ENCODE measurements around the gene MLNR. TPM values are rescaled to one million over a fixed set of nuclear protein-coding genes. Genes with fewer than 3 reads are reported as not detected.
A peak's percentile ranks its signal among the peaks of the same experiment; 100 is the strongest.

Gene MLNR
- total RNA-seq, 1 donor from 2014 or later: not detected

DNA sequence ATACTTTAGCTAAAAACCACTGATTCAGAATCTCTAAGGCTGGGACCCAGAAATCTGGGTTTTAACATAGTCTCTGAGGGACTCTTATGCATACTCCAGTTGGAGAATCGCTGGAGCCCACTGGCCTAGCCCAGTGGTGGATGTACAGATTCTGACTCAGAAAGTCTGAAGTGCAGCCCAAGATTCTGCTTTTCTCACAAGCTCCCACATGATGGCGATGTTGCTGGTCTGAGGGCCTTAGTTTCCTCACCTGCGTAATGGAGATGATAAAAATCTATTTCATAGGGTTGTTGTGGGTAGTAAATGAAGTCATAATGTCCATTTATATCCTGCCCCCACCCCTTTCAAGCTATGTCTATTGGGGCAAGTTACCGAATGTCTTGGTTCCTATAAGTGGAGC is 19.9 kb downstream of the MLNR start:
- intact Hi-C loops (cut with micrococcal nuclease): loop anchor here (1.0 kb wide), 2 partner anchors 41 to 367 kb away; no protein-coding TSS in a partner anchor
- Mint-ChIP-seq H3K4me3 (no peak overlapping the region), H3K36me3 (ENCODE audit: low read depth) (no peaks in the 10 kb centered on the region), H3K9me3 (no peaks in the 10 kb centered on the region), H3K27ac (no peak overlapping the region), H3K4me1 (ENCODE audit: low read depth) (no peaks in the 10 kb centered on the region), H3K27me3 (ENCODE audit: insufficient read depth) (peaks cover 12% of the 10 kb centered on the region)
- DNase-seq (ENCODE audit: low spot score): no peak

DNA sequence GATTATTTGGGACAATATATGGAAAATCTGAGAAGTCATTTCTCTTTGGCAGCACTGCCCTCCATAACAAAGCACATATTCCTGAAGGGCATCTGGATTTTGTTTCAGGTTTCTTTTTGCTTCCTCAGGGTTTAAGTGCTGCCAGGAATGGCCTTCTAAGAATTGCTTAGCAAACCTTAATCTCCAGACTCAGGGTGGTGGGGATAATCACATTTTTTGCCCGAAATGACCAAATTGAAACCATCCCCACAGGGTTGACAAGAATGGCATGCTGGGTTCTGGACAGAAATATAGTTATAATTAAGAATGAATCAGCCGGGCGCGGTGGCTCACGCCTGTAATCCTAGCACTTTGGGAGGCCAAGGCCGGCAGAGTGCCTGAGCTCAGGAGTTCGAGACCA is 21.2 kb downstream of the MLNR start:
- H3K9me3 Mint-ChIP-seq: no peaks in the 10 kb centered on the region
- intact Hi-C loops (cut with micrococcal nuclease): no loop called here
- no peak overlapping the region for H3K27ac Mint-ChIP-seq
- no peaks in the 10 kb centered on the region for H3K36me3 Mint-ChIP-seq (ENCODE audit: low read depth)
- no peak overlapping the region for H3K4me3 Mint-ChIP-seq
- peaks cover 14% of the 10 kb centered on the region for H3K27me3 Mint-ChIP-seq (ENCODE audit: insufficient read depth)
- no peak for DNase-seq (ENCODE audit: low spot score)
- no peaks in the 10 kb centered on the region for H3K4me1 Mint-ChIP-seq (ENCODE audit: low read depth)

DNA sequence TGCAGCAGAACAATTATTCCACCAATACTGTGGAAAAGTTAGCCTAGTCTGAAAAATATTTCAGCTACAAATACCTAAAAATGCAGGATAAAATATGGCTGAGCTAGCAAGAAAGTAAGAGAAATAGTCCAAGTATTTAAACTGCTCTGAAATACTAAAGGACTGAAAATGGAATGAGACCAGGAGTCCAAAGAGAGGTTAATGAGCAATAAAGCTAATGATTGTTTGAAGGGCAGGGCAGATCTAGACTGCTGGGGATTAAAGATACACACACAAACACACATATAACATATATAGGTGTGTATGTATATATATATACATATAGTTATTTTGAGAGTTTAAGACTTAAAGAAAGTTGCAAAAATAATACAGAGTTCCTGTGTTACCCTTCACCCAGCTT is 25.0 kb downstream of the MLNR start:
- no peak for DNase-seq (ENCODE audit: low spot score)
- Mint-ChIP-seq H3K4me1 (ENCODE audit: low read depth) (peaks cover 24% of the 10 kb centered on the region), H3K4me3 (no peak overlapping the region), H3K27me3 (ENCODE audit: insufficient read depth) (peaks cover 18% of the 10 kb centered on the region), H3K9me3 (no peaks in the 10 kb centered on the region), H3K36me3 (ENCODE audit: low read depth) (peaks cover 5% of the 10 kb centered on the region), H3K27ac (no peak overlapping the region)
- intact Hi-C loops (cut with micrococcal nuclease): loop anchor here (5.0 kb wide), 3 partner anchors 342 to 692 kb away; partner anchors contain the start of genes KPNA3, RCBTB1 and SPRYD7

DNA sequence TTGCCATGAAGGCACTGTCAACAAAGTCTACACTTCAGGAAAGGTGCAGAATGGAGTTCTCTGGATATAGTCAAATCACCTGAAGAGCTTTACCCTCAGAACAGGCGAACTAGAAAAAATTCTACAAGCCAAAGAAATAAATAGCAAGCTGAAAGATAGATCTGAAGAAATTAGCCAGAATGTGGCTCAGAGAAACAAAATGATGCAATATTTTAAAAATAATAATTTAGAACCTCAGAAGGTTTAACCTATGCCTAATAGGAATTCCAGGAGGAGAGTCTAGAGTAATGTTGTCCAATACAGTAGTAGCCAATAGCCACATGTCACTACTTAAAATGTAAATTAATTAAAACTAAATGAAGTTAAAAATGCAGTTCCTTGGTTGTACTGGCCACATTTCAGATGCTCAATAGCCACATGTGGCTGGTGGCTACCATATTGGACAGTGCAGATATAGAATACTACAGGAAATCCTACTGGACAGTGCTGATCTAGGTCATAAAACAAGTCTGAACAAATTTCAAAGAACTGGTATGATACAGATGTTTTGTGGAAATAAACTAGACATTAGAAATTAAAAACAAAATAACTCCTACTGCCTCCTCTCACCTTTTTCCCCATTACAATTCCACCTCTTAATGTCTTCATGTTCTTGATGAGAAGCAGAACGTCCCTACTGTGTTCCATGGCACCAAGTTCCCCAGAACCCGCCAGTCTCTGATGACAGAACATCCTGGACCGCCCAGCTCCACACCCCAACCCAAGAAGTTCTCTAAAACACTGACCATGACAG is 26.9 kb downstream of the MLNR start:
- peak overlapping the region; percentile 97 for H3K27ac Mint-ChIP-seq
- peak overlapping the region; percentile 97 for H3K4me3 Mint-ChIP-seq
- peaks cover 10% of the 10 kb centered on the region for H3K36me3 Mint-ChIP-seq (ENCODE audit: low read depth)
- H3K27me3 Mint-ChIP-seq (ENCODE audit: insufficient read depth): peaks cover 15% of the 10 kb centered on the region
- DNase-seq (ENCODE audit: low spot score): no peak
- H3K9me3 Mint-ChIP-seq: no peaks in the 10 kb centered on the region
- H3K4me1 Mint-ChIP-seq (ENCODE audit: low read depth): peaks cover 38% of the 10 kb centered on the region
- intact Hi-C loops (cut with micrococcal nuclease): loop anchor here (1.0 to 5.0 kb wide), 8 partner anchors 11 to 690 kb away; partner anchors contain the start of genes CAB39L, KPNA3, RCBTB1 and SETDB2

DNA sequence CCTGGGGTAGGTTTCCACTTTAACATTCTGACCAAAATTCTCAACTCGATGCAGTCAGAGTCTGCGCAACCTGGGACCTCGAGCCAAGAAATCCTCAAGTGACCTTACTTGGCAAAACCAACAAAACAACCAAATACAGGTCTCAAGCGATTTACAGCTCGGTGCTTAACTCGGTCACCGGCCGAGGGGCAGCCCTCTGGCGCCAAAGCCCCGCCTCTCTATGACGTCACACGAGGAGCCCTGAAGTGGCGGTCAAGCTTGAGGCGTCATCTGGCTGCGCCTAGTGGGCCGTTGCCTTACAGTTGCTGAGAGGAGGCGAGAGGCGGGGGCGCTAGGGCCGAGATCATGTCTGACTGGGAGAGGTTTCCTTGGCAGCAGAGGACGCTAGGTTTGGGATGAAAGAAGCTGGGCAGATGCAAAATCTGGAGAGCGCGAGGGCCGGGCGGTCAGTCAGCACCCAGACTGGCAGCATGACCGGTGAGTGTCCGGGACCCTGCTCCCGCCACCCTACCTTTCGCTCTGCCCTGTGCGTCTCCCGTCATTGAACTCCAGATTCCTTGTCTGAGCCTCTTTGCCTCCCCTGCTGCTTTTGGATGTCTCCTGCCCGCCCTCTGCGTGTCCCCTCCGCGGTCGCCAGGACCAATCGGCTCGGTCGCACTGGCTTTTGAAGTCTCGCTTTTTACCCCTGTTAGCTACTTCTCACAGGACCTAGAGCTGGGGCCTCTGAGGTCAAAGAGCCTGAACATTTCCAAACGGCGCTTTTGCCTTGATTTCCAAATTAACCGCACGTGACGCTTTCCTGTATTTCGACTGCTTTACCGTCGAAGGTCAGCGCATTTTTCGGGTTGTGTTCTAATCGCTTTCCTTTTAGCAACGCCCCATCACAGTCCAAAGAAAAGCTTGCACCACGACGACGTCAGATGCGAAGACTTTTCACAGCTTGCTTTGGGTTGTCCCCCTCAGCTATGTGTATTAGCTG is 27.8 kb downstream of the MLNR start, which contains the start of gene CDADC1:
Gene CDADC1 (plus strand): TSS at position 283 of the 979 bp plus-strand sequence. CDS start 113 bp downstream, at position 396.
- H3K4me3 Mint-ChIP-seq: peak within 1 kb of the TSS; percentile 97
- peaks cover 10% of the 10 kb centered on the region for H3K36me3 Mint-ChIP-seq (ENCODE audit: low read depth)
- peak within 1 kb of the TSS; percentile 97 for H3K27ac Mint-ChIP-seq
- H3K4me1 Mint-ChIP-seq (ENCODE audit: low read depth): peaks cover 40% of the 10 kb centered on the region
- H3K27me3 Mint-ChIP-seq (ENCODE audit: insufficient read depth): peaks cover 14% of the 10 kb centered on the region
- no peaks in the 10 kb centered on the region for H3K9me3 Mint-ChIP-seq
- intact Hi-C loops (cut with micrococcal nuclease): loop anchor here (1.0 to 5.0 kb wide), 9 partner anchors 10 to 689 kb away; partner anchors contain the start of genes CAB39L, KPNA3, RCBTB1 and SETDB2
- peak; percentile 90 for DNase-seq (ENCODE audit: low spot score)

DNA sequence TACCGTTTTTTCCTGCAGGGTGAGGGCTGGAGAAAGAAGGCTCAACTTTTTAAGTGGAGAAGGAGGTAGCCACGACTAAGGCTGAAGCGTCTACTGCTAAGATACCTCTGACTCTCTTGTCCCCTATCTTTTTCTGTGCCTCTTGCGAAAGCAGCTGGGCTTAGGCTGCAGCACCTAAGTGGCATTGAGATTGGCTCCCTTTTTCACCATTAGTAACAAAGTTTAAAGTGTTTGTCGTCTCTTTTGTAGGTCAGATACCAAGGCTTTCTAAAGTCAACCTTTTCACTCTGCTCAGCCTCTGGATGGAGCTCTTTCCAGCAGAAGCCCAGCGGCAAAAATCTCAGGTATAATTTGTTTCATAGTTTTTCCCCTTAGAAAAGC is 28.5 kb downstream of the MLNR start:
- DNase-seq (ENCODE audit: low spot score): no peak
- intact Hi-C loops (cut with micrococcal nuclease): loop anchor here (2.0 to 5.0 kb wide), 4 partner anchors 32 to 689 kb away; partner anchors contain the start of genes KPNA3, RCBTB1 and SPRYD7

DNA sequence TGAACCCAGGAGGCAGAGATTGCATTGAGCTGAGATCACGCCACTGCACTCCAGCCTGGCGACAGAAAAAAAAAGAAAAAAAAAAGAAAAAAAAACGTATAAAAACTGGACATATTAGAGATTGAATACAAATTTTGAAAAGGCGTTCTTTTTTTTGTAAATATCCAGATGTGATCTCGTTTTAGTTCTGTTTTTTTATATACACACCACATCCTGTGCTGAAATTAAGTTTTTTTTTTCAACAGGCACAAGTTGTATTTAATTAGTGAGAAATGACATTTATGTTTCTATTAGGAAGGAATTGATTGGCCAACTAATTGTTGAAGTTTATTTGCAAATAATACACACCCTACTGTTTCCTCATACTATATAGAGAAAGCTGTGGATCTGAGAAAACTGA is 31.2 kb downstream of the MLNR start:
- Mint-ChIP-seq H3K27me3 (ENCODE audit: insufficient read depth) (peaks cover 4% of the 10 kb centered on the region), H3K9me3 (no peaks in the 10 kb centered on the region), H3K4me3 (no peak overlapping the region), H3K36me3 (ENCODE audit: low read depth) (peaks cover 35% of the 10 kb centered on the region), H3K27ac (no peak overlapping the region), H3K4me1 (ENCODE audit: low read depth) (peaks cover 70% of the 10 kb centered on the region)
- DNase-seq (ENCODE audit: low spot score): no peak
- intact Hi-C loops (cut with micrococcal nuclease): no loop called here

More for the DNA sequence above, 28.5 kb downstream of the MLNR start:
- H3K27ac Mint-ChIP-seq: peak overlapping the region; percentile 97
- H3K36me3 Mint-ChIP-seq (ENCODE audit: low read depth): peaks cover 13% of the 10 kb centered on the region
- H3K4me1 Mint-ChIP-seq (ENCODE audit: low read depth): peaks cover 47% of the 10 kb centered on the region
- H3K4me3 Mint-ChIP-seq: peak overlapping the region; percentile 97
- peaks cover 8% of the 10 kb centered on the region for H3K27me3 Mint-ChIP-seq (ENCODE audit: insufficient read depth)
- H3K9me3 Mint-ChIP-seq: no peaks in the 10 kb centered on the region

DNA sequence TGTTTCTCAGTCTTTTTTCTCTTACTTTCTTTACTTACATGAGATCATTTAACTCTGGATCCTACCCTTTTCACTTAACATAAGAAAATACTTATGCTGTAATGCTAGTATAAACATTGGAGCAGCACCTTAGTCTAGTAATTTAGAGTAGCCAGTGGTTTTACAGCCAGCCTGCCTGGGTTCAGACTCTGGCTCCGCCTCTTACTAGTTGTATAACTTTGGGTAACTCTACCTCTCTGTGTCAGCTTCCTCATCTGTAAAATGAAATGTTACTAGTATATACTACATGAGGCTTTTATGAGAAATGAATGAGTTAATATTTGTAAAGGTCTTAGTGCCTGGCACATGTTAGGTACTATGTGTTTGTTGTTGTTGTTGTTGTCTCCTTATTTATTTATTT is 33.2 kb downstream of the MLNR start:
- Mint-ChIP-seq H3K9me3 (no peaks in the 10 kb centered on the region), H3K36me3 (ENCODE audit: low read depth) (peaks cover 42% of the 10 kb centered on the region), H3K4me3 (no peak overlapping the region), H3K27me3 (ENCODE audit: insufficient read depth) (no peaks in the 10 kb centered on the region), H3K27ac (no peak overlapping the region), H3K4me1 (ENCODE audit: low read depth) (peaks cover 79% of the 10 kb centered on the region)
- DNase-seq (ENCODE audit: low spot score): no peak
- intact Hi-C loops (cut with micrococcal nuclease): no loop called here

DNA sequence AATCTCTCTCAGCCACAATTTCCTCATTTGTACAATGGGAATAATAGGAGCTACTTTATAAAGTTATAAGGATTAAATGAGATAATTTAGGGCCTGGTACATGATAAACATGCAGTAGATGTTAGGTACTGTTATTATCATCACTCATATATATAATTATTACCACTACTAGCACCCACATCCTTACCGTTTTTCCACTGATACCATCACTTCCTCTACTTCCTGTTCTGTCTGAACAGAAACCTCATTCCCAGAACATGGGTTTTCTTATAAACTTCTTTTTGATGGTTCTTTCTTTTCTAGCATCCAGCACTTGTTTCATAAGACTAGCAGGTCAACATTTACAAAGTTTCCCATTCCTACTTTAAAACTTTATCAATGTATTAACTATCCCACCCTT is 33.9 kb downstream of the MLNR start:
- H3K4me1 Mint-ChIP-seq (ENCODE audit: low read depth): peaks cover 75% of the 10 kb centered on the region
- H3K27ac Mint-ChIP-seq: peak overlapping the region; percentile 67
- peak overlapping the region; percentile 22 for H3K4me3 Mint-ChIP-seq
- no peaks in the 10 kb centered on the region for H3K27me3 Mint-ChIP-seq (ENCODE audit: insufficient read depth)
- intact Hi-C loops (cut with micrococcal nuclease): no loop called here
- DNase-seq (ENCODE audit: low spot score): no peak
- peaks cover 41% of the 10 kb centered on the region for H3K36me3 Mint-ChIP-seq (ENCODE audit: low read depth)
- H3K9me3 Mint-ChIP-seq: no peaks in the 10 kb centered on the region

DNA sequence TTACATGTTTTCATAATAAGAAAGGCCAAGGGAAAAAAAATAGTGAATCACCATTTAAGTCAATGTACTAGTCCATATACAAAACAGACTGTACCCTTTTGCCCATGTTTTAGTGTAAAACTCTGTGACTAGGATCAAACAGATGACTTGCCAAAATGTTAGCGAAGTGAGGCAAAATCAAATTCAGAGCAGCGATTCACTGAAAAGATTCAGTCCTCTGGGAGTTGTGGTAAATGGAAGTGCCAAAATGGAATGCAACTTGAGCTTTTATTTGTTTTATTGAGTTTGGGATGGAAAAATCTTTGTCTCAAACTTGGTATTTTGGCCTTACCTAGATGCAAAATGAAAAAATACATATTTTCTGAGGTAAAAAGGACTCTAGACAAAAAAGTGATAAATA is 36.7 kb downstream of the MLNR start:
- H3K4me3 Mint-ChIP-seq: peak overlapping the region; percentile 42

DNA sequence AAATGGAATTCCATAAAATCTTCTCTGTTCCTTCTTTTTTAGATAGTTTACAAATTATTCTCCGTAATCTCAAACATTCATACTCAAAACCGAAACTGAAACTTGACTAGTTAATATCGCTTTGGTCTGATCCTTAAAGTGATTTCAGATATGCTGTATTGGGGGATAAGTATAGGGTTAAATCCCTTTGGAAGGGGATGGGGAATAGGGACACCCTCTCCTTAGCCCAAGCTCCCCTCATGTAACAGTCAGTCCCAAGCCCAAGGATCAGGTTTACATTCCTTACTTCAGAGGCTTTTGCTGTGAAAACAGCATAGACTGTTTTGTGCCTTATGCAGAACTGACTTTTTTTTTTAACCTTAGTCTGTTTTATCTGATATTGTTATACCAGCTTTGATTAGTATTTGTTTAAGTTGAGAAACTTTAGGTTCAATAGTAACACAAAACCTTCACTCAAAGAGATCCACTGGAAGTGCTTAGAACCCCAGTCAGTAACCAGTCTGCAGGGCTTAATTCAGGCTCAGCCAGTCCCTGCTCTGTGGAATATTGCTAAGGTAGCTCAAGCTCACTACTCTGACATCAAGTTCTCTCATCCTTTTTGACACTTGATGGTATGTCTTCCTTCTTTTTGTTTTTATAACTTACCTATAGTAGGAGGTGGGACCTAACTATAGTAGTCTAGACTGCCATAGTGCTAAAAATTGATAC is 38.1 kb downstream of the MLNR start:
- Mint-ChIP-seq H3K27ac (peak overlapping the region; percentile 78), H3K9me3 (no peaks in the 10 kb centered on the region), H3K4me1 (ENCODE audit: low read depth) (peaks cover 46% of the 10 kb centered on the region), H3K27me3 (ENCODE audit: insufficient read depth) (no peaks in the 10 kb centered on the region), H3K4me3 (peak overlapping the region; percentile 86), H3K36me3 (ENCODE audit: low read depth) (peaks cover 50% of the 10 kb centered on the region)
- intact Hi-C loops (cut with micrococcal nuclease): loop anchor here (1.0 kb wide), 1 partner anchor 11 kb away; the partner anchor contains the start of gene CDADC1
- DNase-seq (ENCODE audit: low spot score): no peak

More for the DNA sequence above, 36.7 kb downstream of the MLNR start:
- DNase-seq (ENCODE audit: low spot score): no peak
- no peaks in the 10 kb centered on the region for H3K9me3 Mint-ChIP-seq
- H3K4me1 Mint-ChIP-seq (ENCODE audit: low read depth): peaks cover 53% of the 10 kb centered on the region
- H3K36me3 Mint-ChIP-seq (ENCODE audit: low read depth): peaks cover 51% of the 10 kb centered on the region
- H3K27ac Mint-ChIP-seq: no peak overlapping the region
- no peaks in the 10 kb centered on the region for H3K27me3 Mint-ChIP-seq (ENCODE audit: insufficient read depth)
- intact Hi-C loops (cut with micrococcal nuclease): no loop called here

DNA sequence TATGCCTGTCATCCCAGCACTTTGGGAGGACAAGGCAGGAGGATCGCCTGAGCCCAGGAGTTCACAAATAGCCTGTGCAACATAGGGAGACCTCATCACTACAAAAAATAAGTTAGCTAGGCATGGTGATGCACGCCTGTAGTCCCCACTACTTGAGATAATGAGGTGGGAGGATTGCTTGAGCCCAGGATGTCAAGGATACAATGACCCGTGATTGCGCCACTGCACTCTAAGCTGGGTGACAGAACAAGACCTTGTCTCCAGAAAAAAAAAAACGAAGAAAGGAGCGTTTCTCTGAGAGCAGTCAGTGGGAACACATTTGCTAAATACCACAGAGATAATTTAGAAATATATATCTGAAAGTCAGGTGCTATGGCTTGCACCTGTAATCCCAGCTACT is 39.4 kb downstream of the MLNR start:
- no peaks in the 10 kb centered on the region for H3K27me3 Mint-ChIP-seq (ENCODE audit: insufficient read depth)
- no peak overlapping the region for H3K27ac Mint-ChIP-seq
- no peak for DNase-seq (ENCODE audit: low spot score)
- no peak overlapping the region for H3K4me3 Mint-ChIP-seq
- H3K4me1 Mint-ChIP-seq (ENCODE audit: low read depth): peaks cover 32% of the 10 kb centered on the region
- no peaks in the 10 kb centered on the region for H3K9me3 Mint-ChIP-seq
- intact Hi-C loops (cut with micrococcal nuclease): no loop called here
- H3K36me3 Mint-ChIP-seq (ENCODE audit: low read depth): peaks cover 43% of the 10 kb centered on the region
